Suprapubic skin (tissue), 4 donors: Measurements from ENCODE around the gene SIX3.

Experiments
- POLR2A ChIP-seq, 2 donors: fragments of 450-650 bp; IDR thresholded peaks; one replicate each; pipeline ENCODE4 v1.6.1; 2017; ENCODE audit warnings: antibody characterized with exemption in 2 of 2, mild to moderate bottlenecking in 2 of 2, moderate library complexity in 2 of 2
- POLR2AphosphoS5 ChIP-seq, 3 donors: sonication (generic); formaldehyde crosslinking; IDR thresholded peaks; one replicate each; pipeline ENCODE4 v1.6.1; 2017; ENCODE audit warnings: antibody characterized with exemption in 3 of 3
- TF ChIP-seq, protein P1 (sequence below), 2 donors: fragments of 200-600 bp in 1 of 2; fragments of 450-650 bp in 1 of 2; sonication (generic) in 1 of 2; IDR thresholded peaks; one replicate each; pipeline ENCODE4 v1.5.1; 2016 to 2019; ENCODE audit warnings: antibody characterized with exemption in 2 of 2, mild to moderate bottlenecking in 1 of 2, moderate library complexity in 1 of 2

- TF ChIP-seq, protein P1, sequence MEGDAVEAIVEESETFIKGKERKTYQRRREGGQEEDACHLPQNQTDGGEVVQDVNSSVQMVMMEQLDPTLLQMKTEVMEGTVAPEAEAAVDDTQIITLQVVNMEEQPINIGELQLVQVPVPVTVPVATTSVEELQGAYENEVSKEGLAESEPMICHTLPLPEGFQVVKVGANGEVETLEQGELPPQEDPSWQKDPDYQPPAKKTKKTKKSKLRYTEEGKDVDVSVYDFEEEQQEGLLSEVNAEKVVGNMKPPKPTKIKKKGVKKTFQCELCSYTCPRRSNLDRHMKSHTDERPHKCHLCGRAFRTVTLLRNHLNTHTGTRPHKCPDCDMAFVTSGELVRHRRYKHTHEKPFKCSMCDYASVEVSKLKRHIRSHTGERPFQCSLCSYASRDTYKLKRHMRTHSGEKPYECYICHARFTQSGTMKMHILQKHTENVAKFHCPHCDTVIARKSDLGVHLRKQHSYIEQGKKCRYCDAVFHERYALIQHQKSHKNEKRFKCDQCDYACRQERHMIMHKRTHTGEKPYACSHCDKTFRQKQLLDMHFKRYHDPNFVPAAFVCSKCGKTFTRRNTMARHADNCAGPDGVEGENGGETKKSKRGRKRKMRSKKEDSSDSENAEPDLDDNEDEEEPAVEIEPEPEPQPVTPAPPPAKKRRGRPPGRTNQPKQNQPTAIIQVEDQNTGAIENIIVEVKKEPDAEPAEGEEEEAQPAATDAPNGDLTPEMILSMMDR (IDR thresholded peaks at IDR 0.05): no peak
- no peak for TF ChIP-seq POLR2AphosphoS5 (IDR thresholded peaks at IDR 0.05)
- TF ChIP-seq POLR2A (IDR thresholded peaks at IDR 0.05): no peak
Observed at GRCh38 chr2:44928483-44929158, 12.9 kb upstream of the SIX3 start.
